GM23248 (cell line): Measurements from ENCODE around the gene ATP2B3. TPM values are rescaled to one million over a fixed set of nuclear protein-coding genes. Genes with fewer than 3 reads are reported as not detected.
A peak's percentile ranks its signal among the peaks of the same experiment; 100 is the strongest.

Experiments used
- DNase-seq: peaks from one replicate; pipeline ENCODE4 v3.0.0-alpha.2; 2015
- H2AFZ ChIP-seq: fragments of 200-600 bp; sonication (generic); 2 replicates; pipeline ENCODE4 v1.6.1; 2016; ENCODE audit warnings: antibody characterized with exemption
- H3F3A ChIP-seq: fragments of 200-600 bp; sonication (generic); 2 replicates; pipeline ENCODE4 v1.6.1; 2016; ENCODE audit warnings: mild to moderate bottlenecking, antibody characterized with exemption, mixed run types; ENCODE audit not compliant: insufficient read depth
- H3K27ac ChIP-seq: fragments of 200-600 bp; sonication (generic); 2 replicates; pipeline ENCODE4 v1.5.1; 2016; ENCODE audit warnings: mild to moderate bottlenecking
- H3K27me3 ChIP-seq: fragments of 200-600 bp; sonication (generic); replicated peaks from 2 replicates; pipeline ENCODE4 v1.6.1; 2016; ENCODE audit warnings: mild to moderate bottlenecking; ENCODE audit not compliant: insufficient read depth
- H3K36me3 ChIP-seq: fragments of 200-600 bp; sonication (generic); 2 replicates; pipeline ENCODE4 v1.6.1; 2016; ENCODE audit warnings: low read depth, mild to moderate bottlenecking
- H3K4me1 ChIP-seq: fragments of 200-600 bp; sonication (generic); 2 replicates; pipeline ENCODE4 v1.6.1; 2016; ENCODE audit warnings: mild to moderate bottlenecking; ENCODE audit not compliant: insufficient read depth
- H3K4me2 ChIP-seq: fragments of 200-600 bp; sonication (generic); one replicate; pipeline ENCODE4 v1.6.1; 2016; ENCODE audit warnings: mild to moderate bottlenecking; ENCODE audit not compliant: unreplicated experiment
- H3K4me3 ChIP-seq: fragments of 200-600 bp; sonication (generic); 2 replicates; pipeline ENCODE4 v1.5.1; 2016; ENCODE audit warnings: mild to moderate bottlenecking
- H3K79me2 ChIP-seq: fragments of 200-600 bp; sonication (generic); 2 replicates; pipeline ENCODE4 v1.6.1; 2016; ENCODE audit warnings: mild to moderate bottlenecking; ENCODE audit not compliant: insufficient read depth
- H3K9ac ChIP-seq: fragments of 200-600 bp; sonication (generic); 2 replicates; pipeline ENCODE4 v1.6.1; 2016; ENCODE audit warnings: mild to moderate bottlenecking
- H3K9me2 ChIP-seq: fragments of 200-600 bp; sonication (generic); 2 replicates; pipeline ENCODE4 v1.6.1; 2016; ENCODE audit warnings: mixed run types, mild to moderate bottlenecking, moderate library complexity; ENCODE audit not compliant: insufficient read depth
- H3K9me3 ChIP-seq: fragments of 200-600 bp; sonication (generic); one replicate; pipeline ENCODE4 v1.6.1; 2017; ENCODE audit warnings: low read depth
- H4K20me1 ChIP-seq: fragments of 200-600 bp; sonication (generic); 2 replicates; pipeline ENCODE4 v1.6.0; 2016; ENCODE audit not compliant: insufficient read depth
- EZH2 ChIP-seq: fragments of 200-600 bp; sonication (generic); IDR thresholded peaks from 2 replicates; pipeline ENCODE4 v1.6.1; 2018; ENCODE audit warnings: antibody characterized with exemption, mild to moderate bottlenecking; ENCODE audit not compliant: insufficient read depth, poor library complexity, severe bottlenecking
- EZH2phosphoT487 ChIP-seq: fragments of 200-600 bp; sonication (generic); IDR thresholded peaks from 2 replicates; pipeline ENCODE4 v1.6.1; 2018; ENCODE audit warnings: antibody characterized with exemption, moderate library complexity, mild to moderate bottlenecking, low read depth; ENCODE audit not compliant: insufficient read depth
- WGBS, 2 experiments: methylation state at CpG; one replicate each; pipeline ENCODE4 v1.1.6; 2015 to 2017; ENCODE audit warnings: low lambda C conversion rate in 2 of 2, low coverage in 1 of 2; ENCODE audit errors: missing lambda C conversion rate in 2 of 2; 5-methylcytosine and 5-hydroxymethylcytosine counted together
- in situ Hi-C: fragments of 300-500 bp; cut with MboI; formaldehyde crosslinking; loops from 2 replicates; pipeline ENCODE4 v1.15.0; 2020
- polyA plus RNA-seq: library from polyadenylated mRNA; unstranded; fragments of >200 nt; fragmentation: Nextera tagmentation; extraction: Ambion mirVana; gene quantifications from 2 replicates; pipeline ENCODE4 v1.2.1, GENCODE V29; 2016
- total RNA-seq: library from RNA; depleted of rRNA; stranded (reverse); fragments of >200 nt; shearing (Covaris generic); gene quantifications from 2 replicates; pipeline ENCODE4 v1.2.3, GENCODE V29; 2014

The ATP2B3 gene
- total and polyA plus RNA-seq, 2 experiments from 2014 or later = not detected

DNA sequence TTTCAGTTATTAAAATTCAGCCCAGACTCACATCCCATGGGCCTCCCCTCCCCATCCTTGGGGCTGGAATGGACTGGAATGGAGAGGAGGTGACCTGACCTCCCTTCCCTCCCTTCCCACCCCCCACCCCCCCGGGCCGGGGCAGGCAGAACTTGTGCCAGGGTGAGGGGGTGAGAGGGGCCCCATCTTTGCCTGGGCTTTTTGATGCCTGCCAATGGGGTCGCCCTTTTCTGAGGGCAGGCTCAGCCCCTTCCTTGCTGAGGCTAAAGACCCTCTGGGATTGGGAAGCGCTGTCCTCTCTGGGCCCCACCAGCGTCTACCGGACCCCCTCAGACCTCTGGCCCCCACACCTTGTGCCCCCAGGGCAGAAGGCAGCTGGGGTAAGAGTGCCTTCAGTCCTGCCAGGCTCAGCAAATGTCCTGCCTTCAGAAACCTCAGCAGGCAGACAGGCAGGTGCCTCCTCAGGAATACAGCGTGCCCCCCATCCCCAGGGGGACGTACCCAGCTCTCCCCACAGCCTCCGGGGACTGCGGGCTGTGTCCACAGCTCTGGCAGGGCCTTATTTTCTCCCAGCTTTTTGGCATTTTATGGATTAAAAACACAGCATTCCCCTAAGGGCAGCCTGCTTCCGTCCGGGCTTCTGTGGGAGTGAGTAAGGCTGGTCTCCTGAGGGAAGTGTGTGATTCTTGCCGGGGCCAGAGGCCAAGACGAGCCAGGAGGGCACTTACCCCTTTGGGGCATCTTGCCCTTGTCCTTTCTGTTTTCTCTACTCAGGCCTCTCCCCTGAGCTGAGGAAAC lies 94.1 kb downstream of the ATP2B3 start:
- no peaks in the 10 kb centered on the region for H3K9me3 ChIP-seq
- H3K4me3 ChIP-seq = no peak overlapping the region
- no peaks in the 10 kb centered on the region for H3K4me1 ChIP-seq
- H3K9me2 ChIP-seq = no peaks in the 10 kb centered on the region
- no peak for TF ChIP-seq EZH2phosphoT487
- no peak for TF ChIP-seq EZH2
- 37 to 42% methylated on average over 7 to 14 of the region's 14 CpGs for WGBS, 2 experiments
- no peak overlapping the region for H3K9ac ChIP-seq
- H3F3A ChIP-seq = no peaks in the 10 kb centered on the region
- no peak overlapping the region for H3K4me2 ChIP-seq
- no peaks in the 10 kb centered on the region for H3K79me2 ChIP-seq
- in situ Hi-C loops = no loop called here
- H2AFZ ChIP-seq = no peak overlapping the region
- no peaks in the 10 kb centered on the region for H3K36me3 ChIP-seq
- no peaks in the 10 kb centered on the region for H4K20me1 ChIP-seq
- H3K27ac ChIP-seq = no peak overlapping the region
- 0 out of 2 replicates have a peak, but pooled peaks cover 4% of the 10 kb centered on the region for H3K27me3 ChIP-seq
- DNase-seq = peak; percentile 30

DNA sequence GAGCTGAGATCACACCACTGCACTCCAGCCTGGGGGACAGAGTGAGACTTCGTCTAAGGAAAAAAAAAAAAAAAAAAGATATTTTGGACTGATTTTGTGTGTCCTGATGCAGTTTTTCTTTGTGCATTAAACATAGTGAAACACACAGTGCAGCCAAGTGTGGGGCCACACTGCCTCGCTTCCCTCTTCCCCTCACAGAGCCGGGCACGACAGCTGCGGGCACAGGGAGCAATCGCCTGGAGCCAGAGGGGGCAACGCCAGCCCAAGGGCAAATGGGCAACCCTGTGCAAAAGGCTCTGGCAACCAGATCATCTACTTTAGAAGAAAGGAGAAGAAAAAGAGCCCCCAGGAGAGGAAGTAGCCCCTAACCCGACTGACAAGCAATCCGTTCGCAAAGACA lies 95.0 kb downstream of the ATP2B3 start:
- Histone ChIP-seq H3K9me2 (no peaks in the 10 kb centered on the region), H3K9ac (no peak overlapping the region), H3K4me3 (no peak overlapping the region), H3K4me2 (no peak overlapping the region), H3K27ac (no peak overlapping the region), H3K79me2 (no peaks in the 10 kb centered on the region), H3K36me3 (no peaks in the 10 kb centered on the region), H2AFZ (no peak overlapping the region), H3F3A (no peaks in the 10 kb centered on the region), H3K9me3 (no peaks in the 10 kb centered on the region), H3K4me1 (no peaks in the 10 kb centered on the region), H3K27me3 (0 out of 2 replicates have a peak, but pooled peaks cover 4% of the 10 kb centered on the region), H4K20me1 (no peaks in the 10 kb centered on the region)
- in situ Hi-C loops = no loop called here
- TF ChIP-seq EZH2 (no peak), EZH2phosphoT487 (no peak)
- DNase-seq = no peak
- WGBS, 2 experiments = 84 to 85% methylated on average over 8 to 10 of the region's 10 CpGs

GRCh38 chrX:153614818-153615217 lies 97.4 kb downstream of the ATP2B3 start:
- Histone ChIP-seq H4K20me1 (no peaks in the 10 kb centered on the region), H3K4me1 (no peaks in the 10 kb centered on the region), H3K9me3 (no peaks in the 10 kb centered on the region), H3K9me2 (no peaks in the 10 kb centered on the region), H3K4me2 (no peak overlapping the region), H3K4me3 (no peak overlapping the region), H3K9ac (no peak overlapping the region), H3F3A (no peaks in the 10 kb centered on the region), H2AFZ (no peak overlapping the region), H3K27me3 (0 out of 2 replicates have a peak, but pooled peaks cover 4% of the 10 kb centered on the region), H3K27ac (no peak overlapping the region), H3K36me3 (no peaks in the 10 kb centered on the region), H3K79me2 (no peaks in the 10 kb centered on the region)
- no peak for DNase-seq
- in situ Hi-C loops = no loop called here
- no peak for TF ChIP-seq EZH2phosphoT487
- no peak for TF ChIP-seq EZH2
- WGBS, 2 experiments = 65 to 67% methylated on average over 6 of the region's 6 CpGs

- no peak overlapping the region for H3K27ac ChIP-seq
- WGBS, 2 experiments = 51 to 65% methylated on average over 2 to 5 of the region's 5 CpGs
- no peaks in the 10 kb centered on the region for H3K27me3 ChIP-seq
These were observed 103.1 kb downstream of the ATP2B3 start for GRCh38 chrX:153620576-153620975.

More at GRCh38 chrX:153620576-153620975, 103.1 kb downstream of the ATP2B3 start:
- no peaks in the 10 kb centered on the region for H3K79me2 ChIP-seq
- no peaks in the 10 kb centered on the region for H3K36me3 ChIP-seq
- no peak overlapping the region for H3K4me2 ChIP-seq
- no peak for TF ChIP-seq EZH2
- no peak for TF ChIP-seq EZH2phosphoT487
- no peaks in the 10 kb centered on the region for H3F3A ChIP-seq
- H2AFZ ChIP-seq = no peak overlapping the region
- in situ Hi-C loops = no loop called here
- H3K9me3 ChIP-seq = no peaks in the 10 kb centered on the region
- H3K4me1 ChIP-seq = no peaks in the 10 kb centered on the region
- no peak overlapping the region for H3K9ac ChIP-seq
- no peak for DNase-seq
- no peaks in the 10 kb centered on the region for H3K9me2 ChIP-seq
- no peak overlapping the region for H3K4me3 ChIP-seq
- no peaks in the 10 kb centered on the region for H4K20me1 ChIP-seq
